GM18499 (cell line): ENCODE data around the gene TBX18.

Experiments
- ATAC-seq: cut with Tn5 transposase; IDR thresholded peaks from one replicate; pipeline ENCODE4 v1.9.1; 2021; ENCODE audit warnings: moderate number of reproducible peaks; ENCODE audit not compliant: insufficient read depth, unreplicated experiment

TBX18 gene

DNA sequence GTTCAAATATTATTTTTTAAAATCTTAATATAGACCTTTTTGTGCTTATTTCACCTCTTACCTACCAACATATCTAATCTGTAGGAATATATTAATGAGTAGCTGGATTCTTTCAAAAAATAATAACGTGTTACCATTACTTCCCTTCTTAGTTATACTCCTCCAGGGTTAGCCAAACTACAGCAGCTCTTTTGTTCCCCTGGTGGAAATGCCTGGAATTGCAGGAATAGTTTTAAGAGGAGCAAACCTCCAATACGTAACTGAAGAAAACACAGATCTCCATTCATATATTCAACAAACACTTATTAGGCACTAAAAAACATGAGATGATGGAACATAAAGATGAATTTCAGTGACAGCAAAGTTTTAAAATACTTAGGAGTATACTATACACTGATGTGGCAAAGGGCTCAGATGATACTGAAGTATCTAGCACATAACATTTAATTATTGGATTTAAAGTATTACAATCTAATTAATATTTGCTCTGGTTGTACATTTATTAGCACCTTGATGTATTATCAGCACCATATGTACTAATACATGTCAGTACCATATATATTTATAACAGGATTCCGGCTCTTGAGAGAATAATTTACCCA lies 78.3 kb downstream of the TBX18 start:
- peak; percentile 63 for ATAC-seq

DNA sequence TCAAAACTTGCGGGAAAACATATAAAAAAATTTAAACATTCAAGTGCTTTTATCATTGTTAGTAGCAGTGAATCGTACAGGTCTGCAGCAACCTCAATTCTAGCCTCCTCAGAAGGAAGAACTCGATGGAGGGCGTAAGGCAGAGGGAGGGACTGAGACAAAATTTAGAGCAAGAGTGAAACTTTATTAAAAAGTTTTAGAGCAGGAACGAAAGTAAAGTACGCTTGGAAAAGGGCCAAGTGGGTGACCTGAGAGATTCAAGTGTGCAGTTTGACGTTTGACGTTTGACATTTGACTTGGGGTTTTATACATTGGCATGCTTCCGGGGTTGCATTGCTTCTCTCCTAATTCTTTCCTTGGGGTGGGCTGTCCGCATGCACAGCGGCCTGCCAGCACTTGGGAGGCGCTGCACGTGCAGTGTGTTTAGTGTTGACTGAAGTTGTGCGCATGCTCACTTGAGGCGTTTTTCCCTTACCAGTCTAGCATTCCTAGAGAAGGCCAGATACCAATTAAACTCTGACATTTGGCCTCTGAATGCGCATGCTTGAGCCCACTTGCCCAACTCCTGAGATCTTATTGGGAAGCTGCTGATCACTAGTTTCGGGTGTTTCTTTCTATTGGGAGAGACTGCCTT lies 82.6 kb downstream of the TBX18 start:
- ATAC-seq: no peak

DNA sequence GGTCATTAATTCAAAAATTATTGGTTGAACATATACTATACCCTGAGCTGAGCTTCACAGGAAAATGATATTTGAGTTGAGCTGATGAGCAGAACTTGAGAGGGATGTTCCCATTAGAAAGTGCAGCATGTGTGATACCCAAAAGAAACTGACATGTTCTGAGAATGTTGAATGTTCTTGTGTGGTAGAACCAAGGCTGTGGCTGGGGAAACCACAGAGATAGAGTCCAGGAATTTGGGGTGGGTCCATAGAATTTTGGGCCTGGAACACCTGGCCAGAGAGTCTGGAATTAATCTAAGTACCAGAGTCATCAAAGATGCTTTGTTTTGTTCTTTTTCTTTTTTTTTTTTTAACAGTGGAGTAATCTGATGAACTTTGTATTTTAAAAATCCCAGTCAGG lies 88.7 kb downstream of the TBX18 start:
- no peak for ATAC-seq

DNA sequence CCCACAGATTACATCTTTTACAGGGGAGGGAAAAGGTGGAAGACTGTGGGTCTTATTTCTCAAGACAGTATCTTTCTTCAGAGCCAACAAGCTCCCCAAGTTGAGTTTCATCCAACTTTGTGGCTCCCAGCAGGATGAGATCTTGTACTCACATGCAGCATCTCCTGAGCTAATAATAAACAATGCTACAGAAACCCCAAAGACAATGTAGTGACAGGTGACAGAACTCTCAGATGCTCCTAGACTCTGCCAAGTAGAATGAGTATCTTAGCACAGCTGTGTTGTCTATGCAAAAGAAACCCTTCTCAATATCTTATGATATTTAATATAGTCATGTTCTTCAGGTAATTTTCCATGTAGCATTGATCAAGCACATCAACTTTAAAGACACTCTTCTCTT lies 90.0 kb downstream of the TBX18 start:
- ATAC-seq: no peak

DNA sequence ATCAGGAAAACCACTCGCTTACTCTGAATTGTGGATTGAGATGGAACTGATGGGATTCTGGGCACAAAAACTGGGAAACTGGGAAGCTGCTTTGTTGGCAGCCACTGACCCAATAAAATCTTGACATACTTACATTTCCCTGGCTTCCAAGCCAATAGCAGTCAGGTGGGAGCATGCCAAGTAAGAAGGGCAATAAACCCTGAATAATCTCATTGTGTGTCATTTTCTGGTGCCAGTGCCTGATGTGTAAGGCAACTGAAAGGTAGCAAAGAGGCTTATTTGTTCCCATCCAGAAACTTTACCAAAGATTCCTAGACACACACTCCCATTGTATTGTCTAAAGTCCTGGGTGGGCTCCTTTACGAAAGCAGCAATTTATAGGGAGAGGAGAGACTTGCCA lies 93.2 kb downstream of the TBX18 start:
- ATAC-seq: no peak

DNA sequence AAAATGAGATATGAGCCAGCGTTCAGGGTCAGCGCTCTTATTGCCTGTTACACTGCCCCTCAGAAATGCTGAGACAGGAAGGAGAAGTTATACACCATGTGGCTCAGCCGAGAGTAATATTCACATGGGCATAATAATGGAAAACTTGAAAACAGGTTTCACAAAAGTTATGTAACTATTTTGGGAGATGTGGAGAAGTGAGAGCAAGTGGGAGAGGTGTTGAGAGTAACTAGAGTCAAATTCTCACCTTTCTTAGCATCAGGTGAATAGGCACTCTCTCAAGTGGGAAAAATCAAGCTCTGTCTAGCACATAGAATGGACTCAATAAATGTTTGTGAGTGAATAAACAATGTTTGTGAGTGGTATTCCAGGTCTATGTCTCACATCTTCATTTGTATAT lies 94.5 kb downstream of the TBX18 start:
- no peak for ATAC-seq

DNA sequence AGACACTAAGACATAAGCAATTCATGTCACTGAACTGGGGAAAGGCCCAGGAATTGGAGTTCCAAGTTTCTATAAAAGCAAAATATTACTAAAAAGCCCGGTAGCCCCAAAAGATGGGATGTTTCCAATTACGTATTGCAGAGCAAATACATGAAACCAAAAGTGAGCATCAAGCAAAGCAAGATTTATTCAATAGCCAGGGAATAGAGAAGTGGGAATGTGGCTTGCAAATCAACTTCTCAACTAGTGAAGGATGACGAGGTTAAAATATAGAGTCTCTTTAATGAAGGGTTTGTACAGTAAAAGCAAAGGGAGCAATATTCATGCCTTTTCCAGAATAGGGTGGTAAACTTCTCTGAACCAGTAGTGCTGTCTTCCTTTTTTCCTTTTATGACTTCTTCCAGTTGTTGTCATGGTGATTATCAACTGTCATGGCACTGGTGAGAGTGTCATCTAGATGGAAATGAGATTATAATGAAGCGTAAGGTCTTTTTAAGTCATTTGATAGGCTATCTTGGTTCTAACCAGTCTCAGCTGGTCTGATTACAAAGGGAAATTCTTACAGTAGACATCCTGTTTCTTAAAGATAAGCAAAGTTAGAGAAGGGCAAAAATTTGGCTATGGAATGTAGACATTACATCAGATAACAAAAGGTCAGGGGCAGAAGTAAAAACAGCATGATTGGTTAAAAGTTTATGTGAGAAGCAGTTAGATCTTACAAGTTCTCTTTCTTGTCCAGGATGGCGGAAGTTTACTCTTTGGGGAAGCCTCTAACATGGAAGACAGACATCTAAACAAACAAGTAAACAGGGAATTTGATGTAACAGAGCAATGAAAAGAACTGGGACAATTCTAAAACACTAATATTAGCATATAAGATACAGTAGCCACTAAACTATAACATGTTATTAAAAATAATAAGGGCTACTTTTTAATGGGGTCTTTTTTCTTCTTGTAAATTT lies 96.9 kb downstream of the TBX18 start:
- ATAC-seq: no peak

DNA sequence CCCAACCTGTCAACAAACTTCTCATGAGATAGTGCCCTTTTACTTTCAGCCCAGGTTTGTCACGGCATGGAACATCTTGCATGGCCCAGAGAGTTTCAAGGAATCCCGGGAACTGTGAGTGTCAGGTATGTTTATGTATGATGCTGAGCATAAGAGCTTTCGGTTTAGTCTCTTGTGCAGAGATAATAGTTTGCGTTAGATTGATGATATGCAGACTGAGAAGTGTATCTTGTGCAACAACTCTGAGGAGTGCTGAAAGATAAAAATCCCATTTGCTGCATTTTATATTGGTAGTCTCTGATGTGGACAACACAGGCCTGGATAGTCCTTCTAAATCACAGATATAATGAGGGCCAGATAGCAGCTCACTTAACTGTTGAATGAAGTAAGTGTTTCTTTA lies 99.0 kb downstream of the TBX18 start:
- ATAC-seq: no peak

DNA sequence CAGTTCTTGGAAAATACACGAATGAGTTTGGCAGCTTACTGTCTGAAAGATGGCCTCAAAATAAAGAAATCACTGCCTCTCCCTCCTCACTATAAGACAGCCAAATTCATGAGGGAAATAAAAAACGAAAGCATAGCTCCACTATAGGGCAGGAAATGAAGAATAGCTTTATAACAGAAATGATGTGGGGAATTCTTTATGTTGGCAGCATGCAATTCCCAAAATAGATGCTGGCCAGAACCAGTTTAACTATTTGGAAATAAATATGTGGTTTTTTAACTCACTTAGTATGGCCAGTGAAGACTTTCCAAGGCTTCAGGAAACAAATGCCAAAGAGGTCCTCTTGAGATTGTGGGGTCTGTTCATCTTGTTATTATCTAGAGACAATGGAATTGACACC lies 100.5 kb downstream of the TBX18 start:
- ATAC-seq: no peak

DNA sequence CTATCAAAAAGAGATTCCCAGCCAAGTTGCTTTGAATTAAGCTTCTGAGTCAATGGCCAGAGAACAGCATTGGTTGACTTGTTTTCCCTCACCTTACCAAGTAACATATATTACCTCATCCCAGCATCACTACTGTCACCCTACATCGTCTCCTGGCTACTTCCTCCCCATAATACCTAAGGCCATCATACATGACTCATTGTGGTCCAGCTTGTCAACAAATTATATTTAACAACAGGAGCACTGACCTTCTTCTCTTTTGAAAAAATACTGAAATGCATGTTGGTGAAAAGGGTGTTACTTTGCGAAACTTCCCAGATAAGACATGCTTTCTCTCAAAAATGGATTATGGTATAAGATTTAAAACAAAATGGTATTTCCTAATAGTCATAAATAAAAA lies 106.9 kb downstream of the TBX18 start:
- no peak for ATAC-seq

DNA sequence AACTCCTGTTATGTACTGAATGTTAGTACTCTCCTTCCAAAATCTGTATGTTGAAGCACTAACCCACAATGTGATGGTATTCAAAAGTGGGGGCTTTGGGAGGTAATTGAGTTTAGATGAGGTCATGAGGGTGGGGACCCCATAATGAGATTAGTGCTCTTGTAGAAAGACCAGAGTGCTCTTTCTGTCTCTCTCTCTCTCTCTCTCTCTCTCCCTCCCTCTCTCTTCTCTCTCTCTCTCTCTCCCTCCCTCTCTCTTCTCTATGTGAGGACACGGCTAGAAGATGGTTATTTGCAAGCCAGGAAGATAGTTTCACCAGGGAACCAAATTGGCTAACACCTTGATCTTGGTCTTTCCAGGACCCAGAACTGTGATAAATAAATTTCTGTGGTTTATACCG lies 107.4 kb downstream of the TBX18 start:
- ATAC-seq: no peak

DNA sequence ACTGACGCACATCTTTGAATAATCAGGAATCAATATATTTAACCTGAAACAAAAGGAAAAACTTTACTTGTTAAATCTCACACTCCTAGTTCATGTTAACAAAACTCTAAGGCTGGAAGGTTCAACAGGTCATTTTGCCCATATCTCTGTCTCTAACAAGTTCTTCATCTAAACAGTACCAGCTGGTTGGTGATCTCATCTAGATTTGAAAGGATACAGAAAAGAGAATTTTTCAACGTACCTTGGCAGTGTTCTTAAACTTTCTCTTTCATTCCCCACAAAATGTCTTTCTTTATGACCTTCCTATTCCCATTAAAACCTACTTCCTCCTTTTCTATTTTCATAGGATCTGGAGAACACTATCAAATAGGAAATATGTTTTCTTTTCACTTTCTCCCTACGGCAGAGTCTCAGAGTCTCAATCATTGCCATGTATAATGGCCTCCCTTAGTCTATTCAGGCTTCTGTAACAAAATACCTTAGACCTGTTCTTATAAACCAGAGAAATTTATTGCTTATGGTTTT lies 111.3 kb downstream of the TBX18 start:
- no peak for ATAC-seq

DNA sequence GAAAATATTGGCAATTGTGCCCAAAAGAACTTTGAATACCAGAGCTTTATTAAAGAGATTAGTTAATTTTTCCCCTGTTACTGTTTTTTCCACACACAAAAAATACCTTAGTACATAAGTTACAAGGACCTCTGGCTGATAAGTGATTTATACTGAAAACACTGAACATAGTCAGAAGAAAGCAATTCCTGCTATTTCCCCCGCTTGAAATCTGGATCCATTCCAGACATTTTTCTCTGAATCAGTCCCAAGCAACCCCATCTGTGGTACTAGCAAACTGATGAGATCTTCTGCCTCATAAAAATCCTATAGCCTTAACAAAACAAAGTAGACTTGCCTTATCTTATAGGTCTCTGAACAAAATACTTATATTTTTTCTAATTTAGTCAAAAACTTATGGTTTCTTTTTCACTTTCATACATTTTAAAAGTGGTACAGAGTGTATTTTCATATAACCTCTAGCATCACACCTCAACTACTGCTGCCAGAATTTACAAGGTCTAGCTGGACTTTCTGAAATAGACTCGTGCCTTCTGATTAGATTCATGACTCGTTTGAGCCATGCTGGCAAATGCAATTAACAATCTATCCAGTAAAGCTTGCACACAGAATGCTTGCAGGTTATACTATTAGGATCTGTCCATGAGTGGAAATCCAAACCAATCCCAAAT lies 111.9 kb downstream of the TBX18 start:
- no peak for ATAC-seq

DNA sequence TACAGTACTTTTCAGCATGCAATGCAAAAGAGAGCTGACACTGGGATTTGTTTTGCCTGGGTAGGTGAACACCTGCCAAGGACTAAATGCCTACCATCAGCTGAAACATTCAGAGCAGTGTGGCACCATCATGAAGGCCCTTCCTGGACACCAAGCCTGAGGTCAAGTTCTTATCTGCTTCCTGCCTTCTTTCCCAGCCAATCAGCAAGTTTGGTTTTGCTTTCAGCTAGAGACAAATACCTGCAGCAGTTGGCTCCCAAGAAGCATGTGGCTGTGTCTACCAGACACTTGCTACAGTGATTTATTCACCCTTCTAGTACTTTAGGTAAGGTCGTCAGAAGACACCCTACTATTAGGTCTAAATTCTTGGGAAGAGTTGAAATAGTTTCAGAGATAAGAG lies 112.8 kb downstream of the TBX18 start:
- ATAC-seq: no peak

DNA sequence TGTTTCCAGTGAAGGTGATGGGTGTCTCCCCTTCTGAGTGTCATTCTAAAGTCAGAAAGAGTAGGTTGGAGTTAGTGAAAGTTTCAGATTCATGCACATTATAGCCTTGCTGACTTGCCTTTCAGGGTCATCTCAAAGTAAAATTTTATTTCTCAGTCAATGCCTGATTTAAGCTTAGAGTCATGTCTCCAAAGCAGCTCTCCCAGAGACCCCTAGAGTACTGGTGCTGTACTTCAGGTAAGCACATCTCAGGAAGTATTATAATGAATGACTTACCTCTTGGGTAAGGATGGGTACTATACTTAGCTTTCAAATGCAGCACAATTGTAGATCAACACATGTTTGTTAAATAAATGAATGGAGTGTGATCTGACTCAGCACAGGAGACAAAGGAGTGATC lies 116.0 kb downstream of the TBX18 start:
- no peak for ATAC-seq

DNA sequence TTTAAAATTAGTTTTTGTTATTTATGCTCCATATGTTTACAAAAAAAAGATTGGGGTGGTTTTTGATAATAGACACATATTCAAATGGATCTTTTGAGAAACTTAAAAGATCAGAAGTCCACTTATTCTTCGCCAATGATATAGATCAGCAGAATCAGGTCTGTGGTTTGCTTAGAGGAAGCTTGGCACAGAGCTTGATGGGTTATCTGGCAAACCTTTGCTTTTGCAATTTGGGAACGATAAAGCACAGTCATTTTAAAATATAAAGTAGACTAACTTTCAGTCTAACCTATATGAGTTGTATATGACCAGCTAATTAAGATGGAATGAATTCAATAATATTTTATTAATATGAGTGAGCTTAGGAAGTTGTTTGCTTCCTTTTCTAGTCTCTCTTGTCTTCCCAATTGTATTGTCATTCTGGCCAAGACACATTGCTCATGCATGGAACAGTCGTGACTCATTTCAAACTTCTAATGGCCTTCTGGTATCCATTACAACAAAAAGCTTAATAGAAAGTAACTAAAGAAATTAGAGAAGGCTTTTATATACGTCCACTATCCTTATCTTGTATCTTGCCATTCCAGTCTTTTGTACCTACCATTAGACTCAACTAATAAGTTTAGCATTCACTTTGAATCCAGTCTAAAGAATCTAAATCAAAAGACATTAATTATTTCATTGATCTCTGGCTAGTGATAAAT lies 118.7 kb downstream of the TBX18 start:
- ATAC-seq: no peak

DNA sequence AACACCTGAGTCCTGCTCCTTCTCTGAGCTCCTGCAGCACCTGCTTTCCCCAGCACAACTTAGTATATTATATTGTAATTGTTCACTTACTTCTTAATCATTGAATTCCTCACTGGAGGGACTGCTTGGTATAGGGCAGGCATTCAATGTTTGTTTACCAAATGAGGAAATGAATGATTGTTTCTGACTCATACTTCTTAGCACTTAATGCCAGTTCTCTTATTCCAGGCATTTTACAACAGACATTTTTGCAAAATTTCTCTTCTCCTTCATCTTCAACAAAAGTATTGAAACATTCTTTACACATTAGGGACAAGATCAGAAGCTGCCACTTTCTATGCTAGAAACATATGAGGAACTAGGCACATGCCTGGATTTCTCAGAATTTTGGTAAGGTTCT lies 119.4 kb downstream of the TBX18 start:
- ATAC-seq: no peak

DNA sequence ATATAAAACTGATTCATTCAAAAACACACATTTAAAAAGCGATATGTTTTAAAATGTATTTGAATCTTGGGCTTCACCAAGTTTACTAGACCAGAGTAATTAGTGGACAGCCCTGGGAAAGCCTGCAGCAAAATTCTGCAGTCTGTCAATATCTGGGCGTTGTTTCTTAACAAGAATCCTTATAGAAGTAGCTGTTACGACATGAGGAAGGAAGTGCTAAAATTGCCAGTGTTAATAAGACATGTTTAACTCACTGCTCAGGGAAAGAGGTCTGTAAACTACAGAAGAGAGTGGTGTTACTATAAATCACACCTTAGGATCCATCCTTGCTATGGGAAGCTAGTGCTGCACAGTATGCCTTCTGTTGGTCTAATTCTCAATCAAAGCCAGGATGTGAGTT lies 120.6 kb downstream of the TBX18 start:
- no peak for ATAC-seq

DNA sequence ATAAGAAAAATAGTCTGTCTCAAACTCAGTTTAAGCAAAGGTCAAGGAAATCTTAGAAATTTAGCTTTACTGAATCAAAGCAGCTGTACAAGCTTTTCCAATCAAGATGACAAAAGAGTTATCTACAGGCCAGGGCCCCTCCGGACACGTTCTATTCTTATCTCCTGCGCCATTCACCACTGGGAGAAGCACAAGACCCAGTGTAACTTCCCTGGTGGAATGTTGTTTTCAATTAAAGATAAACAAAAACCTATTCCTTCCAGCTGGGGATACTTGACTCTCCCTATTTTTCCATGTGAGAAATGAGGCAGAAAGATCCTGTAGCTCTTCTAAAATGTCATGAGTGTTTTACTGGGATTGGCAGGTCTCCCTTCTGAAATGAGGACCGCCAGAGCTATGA lies 123.3 kb downstream of the TBX18 start:
- ATAC-seq: no peak

DNA sequence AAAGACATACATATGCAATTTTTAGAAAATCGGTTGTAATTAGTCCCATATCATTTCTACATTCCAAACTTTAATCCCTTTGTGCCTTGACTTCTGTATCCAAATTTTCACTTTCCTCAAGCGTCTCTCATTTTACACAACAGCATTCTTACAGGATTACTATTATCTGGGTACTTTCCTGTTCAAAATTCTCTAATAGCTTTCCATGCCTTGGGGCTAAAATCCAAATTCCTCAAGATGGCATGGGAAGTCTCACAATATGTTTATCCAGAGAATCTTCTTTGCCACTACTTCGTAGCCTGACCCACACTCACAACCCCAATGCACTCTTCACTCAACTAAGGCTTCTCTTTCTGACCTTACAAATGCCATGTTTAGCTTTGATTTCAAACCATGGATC lies 125.0 kb downstream of the TBX18 start:
- ATAC-seq: no peak
